Mucosa of descending colon (tissue), 3 donors: ENCODE measurements around the gene PRR30. TPM values are rescaled to one million over a fixed set of nuclear protein-coding genes. Genes with fewer than 3 reads are reported as not detected.

Experiments
- ATAC-seq: fragments of 200-7000 bp; cut with Tn5 transposase; one replicate; pipeline ENCODE4 v1.9.1; 2020; ENCODE audit warnings: mild to moderate bottlenecking, moderate library complexity
- DNase-seq, 3 donors: peaks; one replicate each; pipeline ENCODE4 v3.0.0-alpha.2; 2020
- H3K36me3 ChIP-seq: fragments of 200-600 bp; one replicate; pipeline ENCODE4 v1.8.0; 2021; ENCODE audit warnings: low read depth, mild to moderate bottlenecking
- H3K4me1 ChIP-seq: fragments of 200-600 bp; one replicate; pipeline ENCODE4 v1.8.0; 2021; ENCODE audit warnings: low read depth, mild to moderate bottlenecking
- H3K4me3 ChIP-seq: fragments of 200-600 bp; one replicate; pipeline ENCODE4 v1.8.0; 2021; ENCODE audit warnings: mild to moderate bottlenecking
- H3K9me3 ChIP-seq: fragments of 200-600 bp; one replicate; pipeline ENCODE4 v1.8.0; 2021; ENCODE audit warnings: mild to moderate bottlenecking
- CTCF ChIP-seq: fragments of 200-600 bp; IDR thresholded peaks from one replicate; pipeline ENCODE4 v1.8.0; 2022; ENCODE audit warnings: antibody characterized with exemption, mild to moderate bottlenecking
- intact Hi-C, 2 donors: fragments of 100-400 bp; cut with DNase I in 1 of 2; cut with micrococcal nuclease in 1 of 2; formaldehyde crosslinking; loops; one replicate each; pipeline versions ENCODE4 v1.11.0 to v1.11.1; 2022; cut with DNase I, micrococcal nuclease
- total RNA-seq, 3 donors: library from RNA; stranded (reverse); fragmentation: NEBNext Ultra II Directional in 2 of 3; extraction: Animal tissue kit (Norgen Biotek cat#: 25700) in 2 of 3; gene quantifications; one replicate each; pipeline versions ENCODE4 v1.2.1 to v1.2.4, GENCODE V29; 2021 to 2023
- donor health status: DM: no; HTN: no; CAD: no; lungs with moderate emphysema.
- donor health status: DM: no; HTN: no; CAD: no.
- donor health status: DM: no; HTN: yes; CAD: no.

The PRR30 gene
- total RNA-seq, 3 donors from 2014 or later, result not detected

- Histone ChIP-seq H3K4me1 (no peaks in the 10 kb centered on the region), H3K36me3 (no peaks in the 10 kb centered on the region), H3K9me3 (no peaks in the 10 kb centered on the region), H3K4me3 (no peak overlapping the region)
- TF ChIP-seq CTCF, result no peak
- intact Hi-C loops, result no loop called here
- ATAC-seq, result no peak
- DNase-seq, result no peak
These were observed 30.1 kb downstream of the PRR30 start for GRCh38 chr2:27109083-27109482.

GRCh38 chr2:27108221-27108620, 31.0 kb downstream of the PRR30 start:
- intact Hi-C loops, result no loop called here
- Histone ChIP-seq H3K9me3 (no peaks in the 10 kb centered on the region), H3K36me3 (no peaks in the 10 kb centered on the region), H3K4me3 (no peak overlapping the region), H3K4me1 (no peaks in the 10 kb centered on the region)
- TF ChIP-seq CTCF, result no peak
- DNase-seq, result no peak
- no peak for ATAC-seq

GRCh38 chr2:27105981-27106380, 33.2 kb downstream of the PRR30 start:
- H3K36me3 ChIP-seq, result no peaks in the 10 kb centered on the region
- H3K9me3 ChIP-seq, result no peaks in the 10 kb centered on the region
- H3K4me1 ChIP-seq, result no peaks in the 10 kb centered on the region
- DNase-seq (no peak), ATAC-seq (no peak)
- TF ChIP-seq CTCF, result no peak
- intact Hi-C loops, result no loop called here
- no peak overlapping the region for H3K4me3 ChIP-seq

GRCh38 chr2:27102329-27102728, 36.9 kb downstream of the PRR30 start:
- Histone ChIP-seq H3K4me3 (no peak overlapping the region), H3K36me3 (no peaks in the 10 kb centered on the region), H3K9me3 (no peaks in the 10 kb centered on the region), H3K4me1 (no peaks in the 10 kb centered on the region)
- TF ChIP-seq CTCF, result no peak
- no peak for ATAC-seq
- no peak for DNase-seq
- intact Hi-C loops, result no loop called here

- DNase-seq (no peak), ATAC-seq (no peak)
- H3K36me3 ChIP-seq, result no peaks in the 10 kb centered on the region
- H3K9me3 ChIP-seq, result no peaks in the 10 kb centered on the region
- H3K4me1 ChIP-seq, result peaks cover 3% of the 10 kb centered on the region
- no peak overlapping the region for H3K4me3 ChIP-seq
- intact Hi-C loops, result no loop called here
- no peak for TF ChIP-seq CTCF
These were observed 39.2 kb downstream of the PRR30 start for GRCh38 chr2:27100036-27100435.

- intact Hi-C loops, result loop anchor here (10.0 kb wide), 3 partner anchors 105 to 185 kb away; partner anchors contain the start of genes ATRAID (in 1 of the 2), CAD (in 1 of the 2), SLC5A6 (in 1 of the 2) and TRIM54 (in 1 of the 2)
- peaks cover 3% of the 10 kb centered on the region for H3K4me1 ChIP-seq
- no peaks in the 10 kb centered on the region for H3K9me3 ChIP-seq
- no peak for TF ChIP-seq CTCF
- no peak for ATAC-seq
- H3K4me3 ChIP-seq, result no peak overlapping the region
- DNase-seq, result no peak
- H3K36me3 ChIP-seq, result no peaks in the 10 kb centered on the region
These were observed 39.8 kb downstream of the PRR30 start for GRCh38 chr2:27099334-27099955.
